Nephron (organoid): ENCODE measurements around the gene FBXL15.

Experiments
- H3K27ac Mint-ChIP-seq, 3 experiments: 2 replicates each; pipeline ENCODE4 v1.8.0; 2020; ENCODE audit warnings: mixed read lengths in 3 of 3, mild to moderate bottlenecking in 2 of 3, moderate library complexity in 1 of 3
- H3K27me3 Mint-ChIP-seq: 2 replicates; pipeline ENCODE4 v1.8.0; 2021; ENCODE audit warnings: low read depth, mild to moderate bottlenecking, moderate library complexity, mixed read lengths
- H3K36me3 Mint-ChIP-seq: 2 replicates; pipeline ENCODE4 v1.8.0; 2020; ENCODE audit warnings: low read depth, mixed read lengths
- H3K4me1 Mint-ChIP-seq: 2 replicates; pipeline ENCODE4 v1.8.0; 2020; ENCODE audit warnings: mixed read lengths
- H3K4me3 Mint-ChIP-seq, 3 experiments: 2 replicates each; pipeline ENCODE4 v1.8.0; 2020; ENCODE audit warnings: mild to moderate bottlenecking in 3 of 3, mixed read lengths in 3 of 3, moderate library complexity in 2 of 3
- H3K9me3 Mint-ChIP-seq: 2 replicates; pipeline ENCODE4 v1.8.0; 2020; ENCODE audit warnings: mixed read lengths
- TF ChIP-seq, protein P1 (sequence below), 3 experiments: fragments of 200-600 bp; sonication (generic); IDR thresholded peaks; one replicate each; pipeline ENCODE4 v1.5.0; 2021; ENCODE audit warnings: antibody characterized with exemption in 3 of 3; ENCODE audit not compliant: unreplicated experiment in 3 of 3

FBXL15 gene

DNA sequence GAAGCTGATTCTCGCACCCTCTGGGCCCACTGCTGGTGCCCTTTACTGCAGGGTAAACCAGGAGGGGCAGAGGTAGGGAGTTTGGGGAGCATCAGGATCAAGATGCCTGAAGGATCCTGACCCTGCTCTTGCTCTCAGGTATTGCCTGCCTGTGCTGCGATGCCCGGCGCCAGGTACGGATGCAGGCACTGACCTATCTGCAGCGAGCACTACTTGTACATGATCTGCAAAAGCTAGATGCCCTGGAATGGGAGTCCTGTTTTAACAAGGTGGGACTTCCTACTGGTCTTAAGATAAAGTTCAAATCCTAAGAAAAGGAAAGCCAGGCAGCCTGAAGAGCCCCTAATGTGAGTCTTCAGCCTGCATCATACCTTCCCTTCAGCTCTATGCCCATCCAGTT lies 41.3 kb upstream of the FBXL15 start:
- Mint-ChIP-seq H3K36me3 (peaks cover 45% of the 10 kb centered on the region), H3K4me3 (no peak overlapping the region), H3K27me3 (no peaks in the 10 kb centered on the region), H3K9me3 (no peaks in the 10 kb centered on the region), H3K4me1 (no peaks in the 10 kb centered on the region), H3K27ac (no peak overlapping the region)
- TF ChIP-seq, protein P1, sequence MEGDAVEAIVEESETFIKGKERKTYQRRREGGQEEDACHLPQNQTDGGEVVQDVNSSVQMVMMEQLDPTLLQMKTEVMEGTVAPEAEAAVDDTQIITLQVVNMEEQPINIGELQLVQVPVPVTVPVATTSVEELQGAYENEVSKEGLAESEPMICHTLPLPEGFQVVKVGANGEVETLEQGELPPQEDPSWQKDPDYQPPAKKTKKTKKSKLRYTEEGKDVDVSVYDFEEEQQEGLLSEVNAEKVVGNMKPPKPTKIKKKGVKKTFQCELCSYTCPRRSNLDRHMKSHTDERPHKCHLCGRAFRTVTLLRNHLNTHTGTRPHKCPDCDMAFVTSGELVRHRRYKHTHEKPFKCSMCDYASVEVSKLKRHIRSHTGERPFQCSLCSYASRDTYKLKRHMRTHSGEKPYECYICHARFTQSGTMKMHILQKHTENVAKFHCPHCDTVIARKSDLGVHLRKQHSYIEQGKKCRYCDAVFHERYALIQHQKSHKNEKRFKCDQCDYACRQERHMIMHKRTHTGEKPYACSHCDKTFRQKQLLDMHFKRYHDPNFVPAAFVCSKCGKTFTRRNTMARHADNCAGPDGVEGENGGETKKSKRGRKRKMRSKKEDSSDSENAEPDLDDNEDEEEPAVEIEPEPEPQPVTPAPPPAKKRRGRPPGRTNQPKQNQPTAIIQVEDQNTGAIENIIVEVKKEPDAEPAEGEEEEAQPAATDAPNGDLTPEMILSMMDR (IDR thresholded peaks at IDR 0.05; ENCODE audit: unreplicated experiment in 3 of 3), result no peak

DNA sequence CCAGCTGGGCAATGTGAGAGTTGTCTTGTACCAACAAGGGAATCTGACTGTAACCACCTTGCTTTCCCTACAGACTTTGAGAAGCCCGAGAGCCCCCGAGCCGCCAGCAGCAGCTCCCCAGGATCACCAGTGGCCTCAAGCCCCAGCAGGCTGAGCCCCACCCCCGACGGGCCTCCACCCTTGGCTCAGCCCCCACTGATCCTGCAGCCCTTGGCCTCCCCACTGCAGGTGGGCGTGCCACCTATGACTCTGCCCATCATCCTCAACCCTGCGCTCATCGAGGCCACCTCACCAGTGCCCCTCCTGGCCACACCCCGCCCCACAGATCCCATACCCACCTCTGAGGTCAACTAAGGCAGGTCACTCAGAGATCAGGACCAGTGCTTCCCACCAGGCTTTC lies 38.7 kb upstream of the FBXL15 start:
- Mint-ChIP-seq H3K36me3 (peaks cover 31% of the 10 kb centered on the region), H3K27me3 (no peaks in the 10 kb centered on the region), H3K4me1 (peaks cover 6% of the 10 kb centered on the region), H3K4me3 (no peak overlapping the region), H3K9me3 (no peaks in the 10 kb centered on the region), H3K27ac (no peak overlapping the region)
- TF ChIP-seq, protein P1 (IDR thresholded peaks at IDR 0.05; ENCODE audit: unreplicated experiment in 3 of 3), result no peak

DNA sequence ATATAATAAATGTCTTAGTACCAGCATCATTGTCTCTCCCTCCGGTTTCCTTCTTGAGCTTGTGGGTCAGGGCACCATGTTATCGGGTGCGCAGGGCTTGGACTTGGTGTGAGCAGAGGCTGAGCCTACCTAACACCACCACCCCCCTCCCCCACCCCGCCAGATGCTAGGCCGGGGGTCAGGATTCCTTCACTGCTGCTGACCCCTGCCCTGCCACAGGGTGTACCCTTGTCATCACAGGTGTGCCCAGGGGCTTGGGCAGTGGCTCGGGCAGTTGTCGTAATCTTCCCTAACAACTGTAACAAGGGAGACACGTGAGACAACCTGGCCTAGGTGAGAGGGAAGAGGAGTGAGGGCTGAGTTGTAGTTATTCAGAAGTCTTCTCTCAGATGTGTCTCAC lies 37.8 kb upstream of the FBXL15 start:
- TF ChIP-seq, protein P1 (IDR thresholded peaks at IDR 0.05; ENCODE audit: unreplicated experiment in 3 of 3), result no peak
- no peak overlapping the region for H3K27ac Mint-ChIP-seq

DNA sequence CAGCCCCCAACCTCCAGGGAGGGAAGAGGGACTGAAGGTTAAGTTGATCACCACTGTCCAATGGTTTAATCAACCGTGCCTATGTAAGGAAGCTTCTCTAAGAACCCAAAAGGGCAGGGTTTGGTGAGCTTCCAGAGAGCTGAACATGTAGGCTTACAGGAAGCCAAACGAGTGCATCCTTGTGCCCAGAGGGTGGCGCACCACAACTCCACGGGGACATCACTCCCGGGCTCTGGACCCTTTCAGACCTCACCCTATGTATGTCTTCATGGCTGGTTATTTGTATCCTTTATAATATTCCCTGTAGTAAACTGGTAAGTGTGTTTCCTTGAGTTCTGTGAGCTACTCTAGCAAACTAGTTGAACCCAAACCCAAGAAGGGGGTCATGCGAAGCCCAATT lies 36.6 kb upstream of the FBXL15 start:
- Mint-ChIP-seq H3K36me3 (peaks cover 29% of the 10 kb centered on the region), H3K4me1 (peaks cover 6% of the 10 kb centered on the region), H3K27me3 (peaks cover 3% of the 10 kb centered on the region), H3K4me3 (no peak overlapping the region), H3K27ac (peak overlapping the region in 1 of 3 experiments; percentile 2), H3K9me3 (no peaks in the 10 kb centered on the region)
- TF ChIP-seq, protein P1 (IDR thresholded peaks at IDR 0.05; ENCODE audit: unreplicated experiment in 3 of 3), result peak in 1 of 3 experiments; percentile 21

More for the DNA sequence above, 37.8 kb upstream of the FBXL15 start:
- Mint-ChIP-seq H3K27me3 (no peaks in the 10 kb centered on the region), H3K36me3 (peaks cover 31% of the 10 kb centered on the region), H3K4me1 (peaks cover 6% of the 10 kb centered on the region), H3K9me3 (no peaks in the 10 kb centered on the region), H3K4me3 (no peak overlapping the region)

DNA sequence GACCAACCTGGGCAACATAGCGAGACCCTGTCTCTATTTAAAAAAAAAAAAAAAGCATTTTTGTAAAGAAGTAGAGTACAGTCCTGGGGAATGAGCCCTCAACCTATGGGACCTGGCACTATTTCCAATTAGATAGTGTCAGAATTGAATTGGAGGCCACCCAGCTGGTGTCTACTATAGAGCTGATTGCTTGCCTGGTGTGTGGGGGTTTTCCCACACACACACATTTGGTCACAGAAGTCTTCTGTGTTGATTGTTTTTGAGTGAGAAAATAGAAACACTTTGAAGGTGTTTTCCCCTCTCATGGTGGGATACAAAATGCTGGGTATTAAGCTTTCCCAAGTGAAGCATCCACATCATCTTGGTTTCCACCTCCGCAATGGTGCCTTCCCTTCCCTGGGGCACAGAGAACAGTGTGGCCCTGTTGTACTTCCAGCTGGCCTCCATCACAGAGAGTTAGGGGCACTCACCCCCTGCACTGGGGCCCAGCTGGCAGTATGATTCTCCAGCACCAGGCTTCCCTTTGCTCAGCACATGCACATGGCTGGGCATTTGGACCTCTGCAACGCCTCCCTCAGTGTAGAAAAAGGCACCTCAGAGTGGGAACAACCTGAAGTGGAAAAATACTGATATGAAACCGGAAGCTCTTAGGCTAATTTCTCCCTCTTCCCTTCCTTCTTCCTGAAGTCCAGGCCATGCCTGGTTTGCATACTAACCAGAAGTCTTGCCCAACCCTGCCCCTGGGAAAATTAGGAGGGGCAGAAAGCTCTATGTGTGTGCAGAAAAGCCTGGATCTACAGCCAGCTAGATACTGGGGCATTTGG lies 35.8 kb upstream of the FBXL15 start:
- peaks cover 24% of the 10 kb centered on the region for H3K36me3 Mint-ChIP-seq
- TF ChIP-seq, protein P1 (IDR thresholded peaks at IDR 0.05; ENCODE audit: unreplicated experiment in 3 of 3), result no peak
- H3K4me3 Mint-ChIP-seq, result no peak overlapping the region
- peak overlapping the region in 2 of 3 experiments; percentile 48 to 60 for H3K27ac Mint-ChIP-seq
- peaks cover 6% of the 10 kb centered on the region for H3K4me1 Mint-ChIP-seq
- no peaks in the 10 kb centered on the region for H3K9me3 Mint-ChIP-seq
- H3K27me3 Mint-ChIP-seq, result peaks cover 6% of the 10 kb centered on the region

DNA sequence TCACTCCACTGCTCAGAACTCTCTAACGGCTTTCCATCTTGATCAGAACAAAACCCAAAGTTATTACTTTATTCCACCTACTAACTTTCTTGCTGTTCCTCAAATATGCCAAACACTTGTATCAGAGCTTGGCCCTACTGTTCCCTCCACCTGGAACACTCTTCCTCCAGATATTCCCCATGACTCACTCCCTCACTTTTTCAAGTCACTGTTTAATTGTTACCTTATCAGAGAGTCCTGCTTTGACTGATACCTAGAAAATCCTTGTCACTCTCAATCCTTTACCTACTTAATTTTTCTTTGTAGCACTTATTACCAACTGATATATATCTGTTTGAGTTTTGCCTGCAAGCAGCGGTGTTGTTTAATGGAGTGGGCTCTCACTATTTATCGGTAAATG lies 30.7 kb upstream of the FBXL15 start:
- H3K36me3 Mint-ChIP-seq, result no peaks in the 10 kb centered on the region
- TF ChIP-seq, protein P1 (IDR thresholded peaks at IDR 0.05; ENCODE audit: unreplicated experiment in 3 of 3), result no peak
- H3K27me3 Mint-ChIP-seq, result peaks cover 27% of the 10 kb centered on the region
- no peak overlapping the region for H3K4me3 Mint-ChIP-seq
- no peak overlapping the region for H3K27ac Mint-ChIP-seq
- peaks cover 11% of the 10 kb centered on the region for H3K4me1 Mint-ChIP-seq
- H3K9me3 Mint-ChIP-seq, result no peaks in the 10 kb centered on the region
